ENCODE results near the gene SPIN2A. TPM values are rescaled to one million over a fixed set of nuclear protein-coding genes. Genes with fewer than 3 reads are reported as not detected.

The SPIN2A gene
- polyA plus RNA-seq, 1 donor from 2014 or later = 2.5 TPM

DNA sequence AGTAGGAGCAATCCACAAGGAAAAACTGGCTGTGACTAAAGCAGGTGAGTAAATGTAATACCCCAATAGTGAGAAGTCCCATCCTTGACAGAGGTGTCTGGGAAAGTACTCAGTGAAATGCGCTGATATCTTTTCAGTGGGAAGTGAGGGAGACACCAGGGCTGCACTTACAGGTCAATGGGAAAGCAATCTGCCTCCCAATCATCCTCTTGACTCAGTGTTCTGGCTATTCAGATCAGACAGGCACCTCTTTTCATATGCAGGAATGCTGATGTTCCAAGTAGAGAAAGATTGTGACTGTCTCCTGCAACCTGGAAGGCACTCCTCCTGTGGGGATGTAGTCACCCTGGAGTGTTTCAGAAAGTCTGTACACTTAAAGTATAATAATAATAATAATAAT, 39.9 kb upstream of the SPIN2A start:
- H4K20me1 ChIP-seq (ENCODE audit: insufficient read depth) = no peaks in the 10 kb centered on the region
- H3K9me3 ChIP-seq (ENCODE audit: low read length) = no peaks in the 10 kb centered on the region
- H3K4me2 ChIP-seq (ENCODE audit: low read length) = no peak overlapping the region
- no peak overlapping the region for H3K4me3 ChIP-seq (ENCODE audit: low read length)
- no peak overlapping the region for H3K9ac ChIP-seq (ENCODE audit: low read length)
- H2AFZ ChIP-seq (ENCODE audit: low read depth, low read length) = no peak overlapping the region
- no peaks in the 10 kb centered on the region for H3F3A ChIP-seq (ENCODE audit: insufficient read depth, low read length, poor library complexity, severe bottlenecking)
- no peaks in the 10 kb centered on the region for H3K27me3 ChIP-seq (ENCODE audit: insufficient read depth, low read depth, low read length)
- H3K27ac ChIP-seq (ENCODE audit: low read length) = no peak overlapping the region
- H3K79me2 ChIP-seq (replicated peaks; ENCODE audit: insufficient read depth, low read length) = no peaks in the 10 kb centered on the region
- H3K36me3 ChIP-seq (ENCODE audit: insufficient read depth, low read length) = no peaks in the 10 kb centered on the region
- TF ChIP-seq RAD21 (conservative IDR thresholded peaks at IDR 0.05) (no peak), TAF1 (IDR thresholded peaks at IDR 0.05; ENCODE audit: low read depth) (no peak), EP300 (conservative IDR thresholded peaks at IDR 0.05; ENCODE audit: poor library complexity, severe bottlenecking) (no peak), POLR2AphosphoS5 (IDR thresholded peaks at IDR 0.05) (no peak)
- TF ChIP-seq, protein P1, sequence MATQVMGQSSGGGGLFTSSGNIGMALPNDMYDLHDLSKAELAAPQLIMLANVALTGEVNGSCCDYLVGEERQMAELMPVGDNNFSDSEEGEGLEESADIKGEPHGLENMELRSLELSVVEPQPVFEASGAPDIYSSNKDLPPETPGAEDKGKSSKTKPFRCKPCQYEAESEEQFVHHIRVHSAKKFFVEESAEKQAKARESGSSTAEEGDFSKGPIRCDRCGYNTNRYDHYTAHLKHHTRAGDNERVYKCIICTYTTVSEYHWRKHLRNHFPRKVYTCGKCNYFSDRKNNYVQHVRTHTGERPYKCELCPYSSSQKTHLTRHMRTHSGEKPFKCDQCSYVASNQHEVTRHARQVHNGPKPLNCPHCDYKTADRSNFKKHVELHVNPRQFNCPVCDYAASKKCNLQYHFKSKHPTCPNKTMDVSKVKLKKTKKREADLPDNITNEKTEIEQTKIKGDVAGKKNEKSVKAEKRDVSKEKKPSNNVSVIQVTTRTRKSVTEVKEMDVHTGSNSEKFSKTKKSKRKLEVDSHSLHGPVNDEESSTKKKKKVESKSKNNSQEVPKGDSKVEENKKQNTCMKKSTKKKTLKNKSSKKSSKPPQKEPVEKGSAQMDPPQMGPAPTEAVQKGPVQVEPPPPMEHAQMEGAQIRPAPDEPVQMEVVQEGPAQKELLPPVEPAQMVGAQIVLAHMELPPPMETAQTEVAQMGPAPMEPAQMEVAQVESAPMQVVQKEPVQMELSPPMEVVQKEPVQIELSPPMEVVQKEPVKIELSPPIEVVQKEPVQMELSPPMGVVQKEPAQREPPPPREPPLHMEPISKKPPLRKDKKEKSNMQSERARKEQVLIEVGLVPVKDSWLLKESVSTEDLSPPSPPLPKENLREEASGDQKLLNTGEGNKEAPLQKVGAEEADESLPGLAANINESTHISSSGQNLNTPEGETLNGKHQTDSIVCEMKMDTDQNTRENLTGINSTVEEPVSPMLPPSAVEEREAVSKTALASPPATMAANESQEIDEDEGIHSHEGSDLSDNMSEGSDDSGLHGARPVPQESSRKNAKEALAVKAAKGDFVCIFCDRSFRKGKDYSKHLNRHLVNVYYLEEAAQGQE (IDR thresholded peaks at IDR 0.05; ENCODE audit: borderline replicate concordance) = no peak
- no peaks in the 10 kb centered on the region for H3K9me2 ChIP-seq (ENCODE audit: insufficient read depth, low read length)

DNA sequence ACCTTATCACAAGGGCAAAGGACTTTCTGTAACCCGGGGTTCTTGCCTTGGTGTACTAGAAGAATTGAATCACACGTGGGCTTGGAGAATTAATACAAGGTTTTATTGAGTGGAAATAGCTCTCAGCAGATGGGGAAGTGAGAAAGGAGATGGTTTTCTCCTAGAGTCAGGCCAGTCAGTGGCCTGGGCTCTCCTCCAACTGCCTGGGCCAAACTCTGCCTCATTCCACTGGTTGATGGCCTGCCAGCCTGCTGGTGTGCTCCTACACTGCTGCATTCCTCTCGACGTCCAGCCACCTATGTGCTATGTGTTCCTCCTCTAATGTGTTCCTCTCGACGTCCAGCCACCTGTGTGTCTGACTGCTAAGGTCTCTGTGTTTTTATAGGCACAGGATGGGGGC, 35.3 kb upstream of the SPIN2A start:
- Histone ChIP-seq H3F3A (ENCODE audit: insufficient read depth, low read length, poor library complexity, severe bottlenecking) (no peaks in the 10 kb centered on the region), H3K4me3 (ENCODE audit: low read length) (no peak overlapping the region), H3K9me3 (ENCODE audit: low read length) (no peaks in the 10 kb centered on the region), H3K79me2 (replicated peaks; ENCODE audit: insufficient read depth, low read length) (no peaks in the 10 kb centered on the region), H3K9ac (ENCODE audit: low read length) (no peak overlapping the region), H3K27me3 (ENCODE audit: insufficient read depth, low read depth, low read length) (no peaks in the 10 kb centered on the region), H3K4me2 (ENCODE audit: low read length) (no peak overlapping the region), H3K9me2 (ENCODE audit: insufficient read depth, low read length) (no peaks in the 10 kb centered on the region), H2AFZ (ENCODE audit: low read depth, low read length) (no peak overlapping the region), H3K27ac (ENCODE audit: low read length) (no peak overlapping the region), H3K36me3 (ENCODE audit: insufficient read depth, low read length) (no peaks in the 10 kb centered on the region), H4K20me1 (ENCODE audit: insufficient read depth) (no peaks in the 10 kb centered on the region)
- TF ChIP-seq POLR2AphosphoS5 (IDR thresholded peaks at IDR 0.05) = no peak
- TF ChIP-seq, protein P2, sequence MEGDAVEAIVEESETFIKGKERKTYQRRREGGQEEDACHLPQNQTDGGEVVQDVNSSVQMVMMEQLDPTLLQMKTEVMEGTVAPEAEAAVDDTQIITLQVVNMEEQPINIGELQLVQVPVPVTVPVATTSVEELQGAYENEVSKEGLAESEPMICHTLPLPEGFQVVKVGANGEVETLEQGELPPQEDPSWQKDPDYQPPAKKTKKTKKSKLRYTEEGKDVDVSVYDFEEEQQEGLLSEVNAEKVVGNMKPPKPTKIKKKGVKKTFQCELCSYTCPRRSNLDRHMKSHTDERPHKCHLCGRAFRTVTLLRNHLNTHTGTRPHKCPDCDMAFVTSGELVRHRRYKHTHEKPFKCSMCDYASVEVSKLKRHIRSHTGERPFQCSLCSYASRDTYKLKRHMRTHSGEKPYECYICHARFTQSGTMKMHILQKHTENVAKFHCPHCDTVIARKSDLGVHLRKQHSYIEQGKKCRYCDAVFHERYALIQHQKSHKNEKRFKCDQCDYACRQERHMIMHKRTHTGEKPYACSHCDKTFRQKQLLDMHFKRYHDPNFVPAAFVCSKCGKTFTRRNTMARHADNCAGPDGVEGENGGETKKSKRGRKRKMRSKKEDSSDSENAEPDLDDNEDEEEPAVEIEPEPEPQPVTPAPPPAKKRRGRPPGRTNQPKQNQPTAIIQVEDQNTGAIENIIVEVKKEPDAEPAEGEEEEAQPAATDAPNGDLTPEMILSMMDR (IDR thresholded peaks at IDR 0.05; ENCODE audit: poor library complexity, severe bottlenecking) = no peak
- TF ChIP-seq MXI1 (conservative IDR thresholded peaks at IDR 0.05; ENCODE audit: poor library complexity, severe bottlenecking) = no peak

DNA sequence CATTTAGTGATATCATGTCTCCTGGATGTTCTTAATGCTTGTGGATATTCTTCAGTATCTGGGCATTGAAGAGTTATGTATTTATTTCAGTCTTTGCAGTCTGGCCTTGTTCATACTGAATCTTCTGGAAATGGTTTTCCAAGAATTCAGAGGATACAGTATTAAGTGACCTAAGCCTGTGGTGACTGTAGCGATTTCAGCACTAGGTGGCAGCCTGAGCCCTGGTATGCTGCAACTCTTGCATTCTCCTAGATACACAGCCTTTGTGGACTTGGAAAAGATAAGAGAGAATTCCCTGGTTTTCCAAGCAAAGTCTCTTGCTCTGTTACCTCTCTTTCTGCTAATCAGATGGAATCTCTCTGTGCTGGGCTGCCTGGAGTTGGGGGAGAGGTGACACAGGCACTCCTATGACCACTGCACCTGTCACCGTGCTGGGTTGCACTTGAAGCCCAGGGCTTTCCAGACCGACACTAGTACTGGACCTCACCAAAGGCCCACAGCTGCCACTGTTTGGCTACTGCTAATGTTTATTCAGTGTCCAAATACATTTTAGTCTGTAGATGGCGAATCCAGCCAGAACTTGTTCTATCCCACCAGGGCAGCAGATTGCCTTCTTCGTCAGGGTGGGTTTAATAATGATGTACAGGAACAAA, 19.3 kb upstream of the SPIN2A start:
- Histone ChIP-seq H3K9ac (ENCODE audit: low read length) (no peak overlapping the region), H3K9me2 (ENCODE audit: insufficient read depth, low read length) (no peaks in the 10 kb centered on the region), H3F3A (ENCODE audit: insufficient read depth, low read length, poor library complexity, severe bottlenecking) (no peaks in the 10 kb centered on the region), H4K20me1 (ENCODE audit: insufficient read depth) (no peaks in the 10 kb centered on the region), H3K4me3 (ENCODE audit: low read length) (no peak overlapping the region), H3K4me2 (ENCODE audit: low read length) (no peak overlapping the region), H3K79me2 (replicated peaks; ENCODE audit: insufficient read depth, low read length) (no peaks in the 10 kb centered on the region), H3K9me3 (ENCODE audit: low read length) (no peaks in the 10 kb centered on the region), H3K27me3 (ENCODE audit: insufficient read depth, low read depth, low read length) (no peaks in the 10 kb centered on the region), H3K36me3 (ENCODE audit: insufficient read depth, low read length) (no peaks in the 10 kb centered on the region), H2AFZ (ENCODE audit: low read depth, low read length) (no peak overlapping the region), H3K27ac (ENCODE audit: low read length) (no peak overlapping the region)
- TF ChIP-seq, protein P2 (IDR thresholded peaks at IDR 0.05; ENCODE audit: poor library complexity, severe bottlenecking) = peak; percentile 26
- no peak for TF ChIP-seq RAD21 (conservative IDR thresholded peaks at IDR 0.05)
